ENCODE measurements around the gene MED23.
A peak's percentile ranks its signal among the peaks of the same experiment; 100 is the strongest.

Gene MED23, protein sequence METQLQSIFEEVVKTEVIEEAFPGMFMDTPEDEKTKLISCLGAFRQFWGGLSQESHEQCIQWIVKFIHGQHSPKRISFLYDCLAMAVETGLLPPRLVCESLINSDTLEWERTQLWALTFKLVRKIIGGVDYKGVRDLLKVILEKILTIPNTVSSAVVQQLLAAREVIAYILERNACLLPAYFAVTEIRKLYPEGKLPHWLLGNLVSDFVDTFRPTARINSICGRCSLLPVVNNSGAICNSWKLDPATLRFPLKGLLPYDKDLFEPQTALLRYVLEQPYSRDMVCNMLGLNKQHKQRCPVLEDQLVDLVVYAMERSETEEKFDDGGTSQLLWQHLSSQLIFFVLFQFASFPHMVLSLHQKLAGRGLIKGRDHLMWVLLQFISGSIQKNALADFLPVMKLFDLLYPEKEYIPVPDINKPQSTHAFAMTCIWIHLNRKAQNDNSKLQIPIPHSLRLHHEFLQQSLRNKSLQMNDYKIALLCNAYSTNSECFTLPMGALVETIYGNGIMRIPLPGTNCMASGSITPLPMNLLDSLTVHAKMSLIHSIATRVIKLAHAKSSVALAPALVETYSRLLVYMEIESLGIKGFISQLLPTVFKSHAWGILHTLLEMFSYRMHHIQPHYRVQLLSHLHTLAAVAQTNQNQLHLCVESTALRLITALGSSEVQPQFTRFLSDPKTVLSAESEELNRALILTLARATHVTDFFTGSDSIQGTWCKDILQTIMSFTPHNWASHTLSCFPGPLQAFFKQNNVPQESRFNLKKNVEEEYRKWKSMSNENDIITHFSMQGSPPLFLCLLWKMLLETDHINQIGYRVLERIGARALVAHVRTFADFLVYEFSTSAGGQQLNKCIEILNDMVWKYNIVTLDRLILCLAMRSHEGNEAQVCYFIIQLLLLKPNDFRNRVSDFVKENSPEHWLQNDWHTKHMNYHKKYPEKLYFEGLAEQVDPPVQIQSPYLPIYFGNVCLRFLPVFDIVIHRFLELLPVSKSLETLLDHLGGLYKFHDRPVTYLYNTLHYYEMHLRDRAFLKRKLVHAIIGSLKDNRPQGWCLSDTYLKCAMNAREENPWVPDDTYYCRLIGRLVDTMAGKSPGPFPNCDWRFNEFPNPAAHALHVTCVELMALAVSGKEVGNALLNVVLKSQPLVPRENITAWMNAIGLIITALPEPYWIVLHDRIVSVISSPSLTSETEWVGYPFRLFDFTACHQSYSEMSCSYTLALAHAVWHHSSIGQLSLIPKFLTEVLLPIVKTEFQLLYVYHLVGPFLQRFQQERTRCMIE (N-terminal part only)

GRCh38 chr6:131627724-131628682 is at the start of gene MED23:
MED23 (minus strand) TSS chr6:131628242; CDS start chr6:131628049, 193 bp downstream.
- H3K4me3 ChIP-seq (ENCODE audit: low read length, poor library complexity, severe bottlenecking), result peak within 1 kb of the TSS; percentile 99
- H3K9ac ChIP-seq (ENCODE audit: low read depth, low read length, poor library complexity, severe bottlenecking), result peak within 1 kb of the TSS; percentile 92
- peak within 1 kb of the TSS; percentile 88 for H3K4me2 ChIP-seq (ENCODE audit: low read depth, low read length, poor library complexity, severe bottlenecking)
- peaks cover 36% of the 10 kb centered on the region for H3K79me2 ChIP-seq (ENCODE audit: insufficient read depth, low read length)
- no peaks in the 10 kb centered on the region for H3K9me2 ChIP-seq (replicated peaks; ENCODE audit: low read depth, low read length)
- peaks cover 13% of the 10 kb centered on the region for H4K20me1 ChIP-seq (ENCODE audit: insufficient read depth, low read length, poor library complexity, severe bottlenecking)
- H3K27me3 ChIP-seq (ENCODE audit: insufficient read depth, low read length, poor library complexity, severe bottlenecking), result no peaks in the 10 kb centered on the region
- no peaks in the 10 kb centered on the region for H3F3A ChIP-seq (ENCODE audit: low read depth)
- peaks cover 21% of the 10 kb centered on the region for H3K4me1 ChIP-seq (ENCODE audit: insufficient read depth, low read length, poor library complexity, severe bottlenecking)
- no peaks in the 10 kb centered on the region for H3K9me3 ChIP-seq (ENCODE audit: insufficient read depth, low read depth, low read length)
- peaks cover 18% of the 10 kb centered on the region; the same call in 1 of the 2 replicates for H3K36me3 ChIP-seq (ENCODE audit: insufficient read depth, low read length)
- no peak for TF ChIP-seq EZH2phosphoT487 (IDR thresholded peaks at IDR 0.05; ENCODE audit: borderline replicate concordance)
- TF ChIP-seq, protein P1, sequence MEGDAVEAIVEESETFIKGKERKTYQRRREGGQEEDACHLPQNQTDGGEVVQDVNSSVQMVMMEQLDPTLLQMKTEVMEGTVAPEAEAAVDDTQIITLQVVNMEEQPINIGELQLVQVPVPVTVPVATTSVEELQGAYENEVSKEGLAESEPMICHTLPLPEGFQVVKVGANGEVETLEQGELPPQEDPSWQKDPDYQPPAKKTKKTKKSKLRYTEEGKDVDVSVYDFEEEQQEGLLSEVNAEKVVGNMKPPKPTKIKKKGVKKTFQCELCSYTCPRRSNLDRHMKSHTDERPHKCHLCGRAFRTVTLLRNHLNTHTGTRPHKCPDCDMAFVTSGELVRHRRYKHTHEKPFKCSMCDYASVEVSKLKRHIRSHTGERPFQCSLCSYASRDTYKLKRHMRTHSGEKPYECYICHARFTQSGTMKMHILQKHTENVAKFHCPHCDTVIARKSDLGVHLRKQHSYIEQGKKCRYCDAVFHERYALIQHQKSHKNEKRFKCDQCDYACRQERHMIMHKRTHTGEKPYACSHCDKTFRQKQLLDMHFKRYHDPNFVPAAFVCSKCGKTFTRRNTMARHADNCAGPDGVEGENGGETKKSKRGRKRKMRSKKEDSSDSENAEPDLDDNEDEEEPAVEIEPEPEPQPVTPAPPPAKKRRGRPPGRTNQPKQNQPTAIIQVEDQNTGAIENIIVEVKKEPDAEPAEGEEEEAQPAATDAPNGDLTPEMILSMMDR (conservative IDR thresholded peaks at IDR 0.05; ENCODE audit: low read length), result peak; percentile 98
- peak within 1 kb of the TSS; percentile 100 for H2AFZ ChIP-seq (ENCODE audit: low read length)

DNA sequence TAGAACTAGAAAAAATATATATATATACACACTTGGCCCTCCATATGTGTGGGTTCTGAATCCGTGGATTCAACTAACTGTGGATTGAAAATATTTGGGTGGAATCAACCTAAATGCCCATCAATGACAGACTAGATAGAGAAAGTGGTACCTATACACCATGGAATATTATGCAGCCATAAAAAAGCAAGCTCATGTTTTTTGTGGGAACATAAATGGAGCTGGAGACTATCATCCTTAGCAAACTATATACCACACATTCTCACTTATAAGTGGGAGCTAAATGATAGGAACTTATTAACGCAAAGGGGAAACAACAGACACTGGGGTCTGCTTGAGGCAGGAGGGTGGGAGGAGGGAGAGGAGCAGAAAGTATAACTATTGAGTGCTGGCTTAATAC is 45.1 kb upstream of the MED23 start:
- no peaks in the 10 kb centered on the region for H3K36me3 ChIP-seq (ENCODE audit: insufficient read depth, low read length)
- H3K9me3 ChIP-seq (ENCODE audit: insufficient read depth, low read depth, low read length), result no peaks in the 10 kb centered on the region
- TF ChIP-seq, protein P1 (conservative IDR thresholded peaks at IDR 0.05; ENCODE audit: low read length), result no peak
- TF ChIP-seq EZH2phosphoT487 (IDR thresholded peaks at IDR 0.05; ENCODE audit: borderline replicate concordance), result no peak

More for the DNA sequence above, 45.1 kb upstream of the MED23 start:
- no peak overlapping the region for H3K4me3 ChIP-seq (ENCODE audit: low read length, poor library complexity, severe bottlenecking)
- no peak overlapping the region for H2AFZ ChIP-seq (ENCODE audit: low read length)
- no peaks in the 10 kb centered on the region for H3K79me2 ChIP-seq (ENCODE audit: insufficient read depth, low read length)
- H3K9me2 ChIP-seq (replicated peaks; ENCODE audit: low read depth, low read length), result no peaks in the 10 kb centered on the region
- H3K4me1 ChIP-seq (ENCODE audit: insufficient read depth, low read length, poor library complexity, severe bottlenecking), result no peaks in the 10 kb centered on the region
- H3K4me2 ChIP-seq (ENCODE audit: low read depth, low read length, poor library complexity, severe bottlenecking), result no peak overlapping the region
- H4K20me1 ChIP-seq (ENCODE audit: insufficient read depth, low read length, poor library complexity, severe bottlenecking), result no peaks in the 10 kb centered on the region
- H3K9ac ChIP-seq (ENCODE audit: low read depth, low read length, poor library complexity, severe bottlenecking), result no peak overlapping the region
- H3K27me3 ChIP-seq (ENCODE audit: insufficient read depth, low read length, poor library complexity, severe bottlenecking), result no peaks in the 10 kb centered on the region
- no peaks in the 10 kb centered on the region for H3F3A ChIP-seq (ENCODE audit: low read depth)

Measured in Loucy (cell line).